HS-5 (cell line): ENCODE data around the gene AUP1.

ENCODE experiments used
- DNase-seq: peaks from one replicate; pipeline ENCODE4 v3.0.0-alpha.2; 2012; ENCODE audit warnings: low read depth

Gene AUP1

GRCh38 chr2:74556831-74557370 is 27.4 kb upstream of the AUP1 start:
- no peak for DNase-seq

- DNase-seq: no peak
Measured at GRCh38 chr2:74556159-74556558, 26.7 kb upstream of the AUP1 start.

- no peak for DNase-seq
Measured at GRCh38 chr2:74555610-74556103, 26.2 kb upstream of the AUP1 start.

GRCh38 chr2:74554820-74555531 is 25.5 kb upstream of the AUP1 start:
- DNase-seq: no peak

GRCh38 chr2:74553892-74554819 is 24.6 kb upstream of the AUP1 start, which contains the start of the genes DOK1 and LOXL3:
DOK1 (plus strand) TSS chr2:74554720; CDS start chr2:74554755, 35 bp downstream.
LOXL3 (minus strand) TSS chr2:74553942; CDS start chr2:74552634, 1,308 bp downstream.
- DNase-seq: no peak

- DNase-seq: no peak
Measured at GRCh38 chr2:74552914-74553811, 23.7 kb upstream of the AUP1 start.

GRCh38 chr2:74551942-74552913 is 22.7 kb upstream of the AUP1 start:
- DNase-seq: no peak

GRCh38 chr2:74551530-74551929 is 22.0 kb upstream of the AUP1 start:
- DNase-seq: no peak

- no peak for DNase-seq
Measured at GRCh38 chr2:74550231-74550630, 20.7 kb upstream of the AUP1 start.

- DNase-seq: no peak
Measured at GRCh38 chr2:74548900-74549826, 19.7 kb upstream of the AUP1 start.

- DNase-seq: no peak
Measured at GRCh38 chr2:74548285-74548899, 18.9 kb upstream of the AUP1 start.

- no peak for DNase-seq
Measured at GRCh38 chr2:74546004-74546403, 16.5 kb upstream of the AUP1 start.

- DNase-seq: no peak
Measured at GRCh38 chr2:74544634-74545033, 15.1 kb upstream of the AUP1 start.

- no peak for DNase-seq
Measured at GRCh38 chr2:74542978-74543377, 13.5 kb upstream of the AUP1 start.

- no peak for DNase-seq
Measured at GRCh38 chr2:74540291-74540690, 10.8 kb upstream of the AUP1 start.

- no peak for DNase-seq
Measured at GRCh38 chr2:74538881-74539339, 9.4 kb upstream of the AUP1 start.

GRCh38 chr2:74537140-74537539 is 7.6 kb upstream of the AUP1 start:
- DNase-seq: no peak

GRCh38 chr2:74536166-74536950 is 6.9 kb upstream of the AUP1 start:
- DNase-seq: no peak
